Mesenchymal stem cell (in vitro differentiated cells and primary cell): ENCODE results near the gene PTH2R.
"Not testable (repeated sequence)": the region's sequence is repeated elsewhere in the genome, so short reads cannot be mapped to it uniquely, and the experiment has no call there.

Experiments used
- DNase-seq: peaks from one replicate; pipeline ENCODE4 v3.0.0-alpha.2; 2013
- H2AFZ ChIP-seq: one replicate; pipeline ENCODE4 v1.6.1; 2013; ENCODE audit warnings: low read depth, mild to moderate bottlenecking, control low read depth, inconsistent platforms, low read length, moderate library complexity
- H2AK5ac ChIP-seq: 2 replicates; pipeline ENCODE4 v1.6.1; 2013; ENCODE audit warnings: low read length, moderate library complexity, mild to moderate bottlenecking, inconsistent platforms; ENCODE audit not compliant: severe bottlenecking
- H2BK120ac ChIP-seq: one replicate; pipeline ENCODE4 v1.6.1; 2013; ENCODE audit warnings: low read depth, mild to moderate bottlenecking, inconsistent platforms, low read length, moderate library complexity
- H2BK12ac ChIP-seq, 2 experiments: one replicate each; pipeline ENCODE4 v1.6.1; 2013; ENCODE audit warnings: inconsistent platforms in 2 of 2, low read length in 2 of 2, mild to moderate bottlenecking in 2 of 2, moderate library complexity in 2 of 2, control low read depth in 1 of 2
- H2BK15ac ChIP-seq: one replicate; pipeline ENCODE4 v1.6.1; 2013; ENCODE audit warnings: mild to moderate bottlenecking, low read depth, inconsistent platforms; ENCODE audit not compliant: poor library complexity, severe bottlenecking
- H2BK5ac ChIP-seq: 2 replicates; pipeline ENCODE4 v1.6.1; 2013; ENCODE audit warnings: low read depth, mild to moderate bottlenecking, low read length, control low read depth, inconsistent platforms; ENCODE audit not compliant: poor library complexity, severe bottlenecking
- H3K14ac ChIP-seq, 2 experiments: one replicate each; pipeline ENCODE4 v1.6.1; 2013; ENCODE audit warnings: inconsistent platforms in 2 of 2, low read length in 2 of 2, control low read depth in 1 of 2, mild to moderate bottlenecking in 1 of 2, moderate library complexity in 1 of 2
- H3K18ac ChIP-seq, 2 experiments: one replicate each; pipeline ENCODE4 v1.6.1; 2013; ENCODE audit warnings: inconsistent platforms in 2 of 2, low read length in 2 of 2, control low read depth in 1 of 2, low read depth in 1 of 2, mild to moderate bottlenecking in 1 of 2
- H3K23ac ChIP-seq, 2 experiments: one replicate each; pipeline ENCODE4 v1.6.1; 2013; ENCODE audit warnings: inconsistent platforms in 2 of 2, low read length in 2 of 2, mild to moderate bottlenecking in 2 of 2, moderate library complexity in 2 of 2, control low read depth in 1 of 2
- H3K27ac ChIP-seq: 2 replicates; pipeline ENCODE4 v1.5.1; 2013; ENCODE audit warnings: mild to moderate bottlenecking, moderate library complexity, low read length, control low read depth, inconsistent platforms; ENCODE audit not compliant: poor library complexity, severe bottlenecking
- H3K27me3 ChIP-seq, 2 experiments: 2 replicates each; pipeline versions ENCODE4 v1.6.1 to v1.7.0; 2013; ENCODE audit warnings: low read length in 2 of 2, mild to moderate bottlenecking in 2 of 2, moderate library complexity in 2 of 2, control low read depth in 1 of 2, inconsistent platforms in 1 of 2; ENCODE audit not compliant: control insufficient read depth in 1 of 2, insufficient read depth in 1 of 2
- H3K36me3 ChIP-seq, 2 experiments: 2 replicates each; pipeline versions ENCODE4 v1.6.1 to v1.7.0; 2013; ENCODE audit warnings: low read length in 2 of 2, control low read depth in 1 of 2, inconsistent platforms in 1 of 2, low read depth in 1 of 2, mild to moderate bottlenecking in 1 of 2; ENCODE audit not compliant: insufficient read depth in 2 of 2, control insufficient read depth in 1 of 2
- H3K4ac ChIP-seq, 2 experiments: one replicate each; pipeline ENCODE4 v1.6.1; 2013; ENCODE audit warnings: inconsistent platforms in 2 of 2, low read length in 2 of 2, mild to moderate bottlenecking in 2 of 2, moderate library complexity in 2 of 2, control low read depth in 1 of 2, low read depth in 1 of 2
- H3K4me1 ChIP-seq: 2 replicates; pipeline ENCODE4 v1.6.1; 2013; ENCODE audit warnings: low read depth, low read length, control low read depth; ENCODE audit not compliant: control insufficient read depth, insufficient read depth
- H3K4me2 ChIP-seq: 2 replicates; pipeline ENCODE4 v1.6.1; 2013; ENCODE audit warnings: low read length, mild to moderate bottlenecking, inconsistent platforms; ENCODE audit not compliant: poor library complexity, severe bottlenecking
- H3K4me3 ChIP-seq, 2 experiments: 2 replicates each; pipeline versions ENCODE4 v1.5.1 to v1.7.0; 2013; ENCODE audit warnings: low read length in 2 of 2, mild to moderate bottlenecking in 2 of 2, control low read depth in 1 of 2, low read depth in 1 of 2; ENCODE audit not compliant: insufficient read depth in 1 of 2
- H3K79me1 ChIP-seq: replicated peaks from 2 replicates; pipeline ENCODE4 v1.6.1; 2013; ENCODE audit warnings: mild to moderate bottlenecking, control low read depth, low read length, inconsistent platforms; ENCODE audit not compliant: poor library complexity, severe bottlenecking
- H3K9ac ChIP-seq: 2 replicates; pipeline ENCODE4 v1.7.0; 2013; ENCODE audit warnings: mild to moderate bottlenecking, low read length, moderate library complexity
- H3K9me3 ChIP-seq: 2 replicates; pipeline ENCODE4 v1.7.0; 2013; ENCODE audit warnings: mild to moderate bottlenecking, low read length; ENCODE audit not compliant: control insufficient read depth
- H4K8ac ChIP-seq: one replicate; pipeline ENCODE4 v1.6.1; 2013; ENCODE audit warnings: inconsistent platforms, mild to moderate bottlenecking, low read length, moderate library complexity
- H4K91ac ChIP-seq: one replicate; pipeline ENCODE4 v1.6.1; 2013; ENCODE audit warnings: mild to moderate bottlenecking, low read length, inconsistent platforms
- WGBS: methylation state at CpG from one replicate; pipeline ENCODE4 v1.1.7; 2013; ENCODE audit warnings: mixed read lengths; 5-methylcytosine and 5-hydroxymethylcytosine counted together

The PTH2R gene

DNA sequence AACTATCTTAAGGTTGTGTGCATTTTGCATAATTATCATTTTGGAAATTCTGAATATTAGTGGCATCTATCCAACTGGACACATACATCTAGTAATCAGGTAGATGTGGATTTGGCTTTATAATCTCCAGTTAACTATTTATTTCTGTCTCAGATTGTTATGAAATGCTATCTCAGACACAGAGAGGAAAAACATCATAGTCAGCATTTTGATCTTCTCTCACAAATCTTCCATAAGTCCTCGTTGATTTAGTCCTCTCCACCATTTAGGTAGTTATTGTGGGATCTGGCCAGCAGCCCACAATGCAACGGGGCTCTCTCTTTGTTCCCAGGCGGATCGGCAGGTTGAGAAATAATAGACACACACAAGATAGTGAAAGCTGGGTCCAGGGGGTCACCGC, 75.4 kb downstream of the PTH2R start:
- not testable (repeated sequence) for H3K4ac ChIP-seq, H3K27ac ChIP-seq, H3K4me2 ChIP-seq, H3K9ac ChIP-seq, H2AFZ ChIP-seq, H3K27me3 ChIP-seq, H4K8ac ChIP-seq, H3K4me1 ChIP-seq, H2BK15ac ChIP-seq, H3K4me3 ChIP-seq, H3K18ac ChIP-seq, H3K9me3 ChIP-seq, H3K79me1 ChIP-seq, H4K91ac ChIP-seq, H2BK12ac ChIP-seq, H3K23ac ChIP-seq, H3K14ac ChIP-seq, DNase-seq, H3K36me3 ChIP-seq, H2BK120ac ChIP-seq, H2AK5ac ChIP-seq, H2BK5ac ChIP-seq
- 74% methylated on average over 5 of the region's 5 CpGs for WGBS

DNA sequence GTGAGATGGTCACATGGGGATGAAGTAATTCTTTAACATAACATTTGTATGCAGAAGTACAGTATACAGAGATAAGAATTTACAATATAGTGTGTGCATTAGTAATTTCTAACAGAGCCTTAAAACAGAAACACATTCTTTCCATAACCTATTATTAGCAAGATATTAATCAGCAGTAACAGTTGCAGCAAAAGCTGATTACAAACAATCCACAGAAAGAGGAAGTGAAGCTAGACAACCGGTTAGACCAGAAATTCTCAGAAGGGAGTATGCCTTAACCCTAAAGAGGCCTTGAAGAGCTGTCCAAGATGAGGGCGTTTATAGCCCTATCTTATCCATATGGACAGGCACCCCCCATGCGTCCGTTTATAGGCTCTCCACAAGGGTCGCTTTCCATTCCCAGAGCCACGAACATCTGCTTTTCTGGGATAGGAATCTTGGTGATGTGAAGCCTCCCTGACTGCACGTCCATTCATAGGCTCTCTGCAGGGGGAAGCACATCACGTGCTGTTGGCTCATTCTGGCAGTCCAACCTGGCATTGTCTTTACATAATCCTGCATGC, 75.9 kb downstream of the PTH2R start:
- not testable (repeated sequence) for H3K4ac ChIP-seq, H3K9ac ChIP-seq, H3K18ac ChIP-seq, H3K4me3 ChIP-seq, H2BK5ac ChIP-seq, H2AFZ ChIP-seq, H2AK5ac ChIP-seq, H3K9me3 ChIP-seq, DNase-seq, H3K4me1 ChIP-seq, H3K27me3 ChIP-seq, H2BK12ac ChIP-seq, H3K4me2 ChIP-seq, H3K79me1 ChIP-seq, H4K8ac ChIP-seq, H3K36me3 ChIP-seq, H3K23ac ChIP-seq, H3K14ac ChIP-seq, H3K27ac ChIP-seq, H2BK15ac ChIP-seq, H4K91ac ChIP-seq, H2BK120ac ChIP-seq
- 85% methylated on average over 7 of the region's 8 CpGs for WGBS

DNA sequence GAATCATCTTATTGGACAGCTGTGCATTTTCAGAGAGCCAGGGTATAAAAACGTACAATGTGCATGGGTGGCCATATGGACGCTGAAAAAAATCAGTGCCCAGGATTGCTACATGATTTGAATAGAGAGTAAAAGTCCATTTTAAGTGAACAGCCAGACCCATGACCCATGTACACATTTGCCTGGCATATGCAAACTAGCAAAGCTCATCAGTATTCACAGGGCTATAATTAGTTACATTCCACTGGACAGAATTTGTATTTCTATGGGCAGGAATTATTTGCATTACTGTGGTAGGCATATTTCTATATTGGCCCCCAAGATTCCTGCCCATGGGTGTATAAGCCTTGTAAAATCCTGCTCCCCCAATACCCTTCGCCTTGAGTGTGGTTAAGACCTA, 78.8 kb downstream of the PTH2R start:
- H3K4me2 ChIP-seq, result no peak overlapping the region
- H4K8ac ChIP-seq, result no peak overlapping the region
- no peak overlapping the region for H2BK15ac ChIP-seq
- no peak overlapping the region for H3K4ac ChIP-seq
- no peaks in the 10 kb centered on the region for H3K27me3 ChIP-seq
- WGBS, result 77% methylated on average over 3 of the region's 3 CpGs
- no peak overlapping the region for H3K9ac ChIP-seq
- no peak overlapping the region for H4K91ac ChIP-seq
- H3K27ac ChIP-seq, result no peak overlapping the region
- no peak overlapping the region for H2BK5ac ChIP-seq
- H3K9me3 ChIP-seq, result peaks cover 5% of the 10 kb centered on the region
- H3K4me1 ChIP-seq, result no peaks in the 10 kb centered on the region
- H2BK120ac ChIP-seq, result no peak overlapping the region
- no peaks in the 10 kb centered on the region for H3K36me3 ChIP-seq
- H3K18ac ChIP-seq, result no peak overlapping the region
- H2AFZ ChIP-seq, result no peak overlapping the region
- no peak overlapping the region for H3K4me3 ChIP-seq
- no peak overlapping the region for H3K23ac ChIP-seq
- H3K79me1 ChIP-seq, result no peaks in the 10 kb centered on the region
- no peak overlapping the region for H2BK12ac ChIP-seq
- no peak overlapping the region for H2AK5ac ChIP-seq
- H3K14ac ChIP-seq, result no peak overlapping the region
- DNase-seq, result no peak

DNA sequence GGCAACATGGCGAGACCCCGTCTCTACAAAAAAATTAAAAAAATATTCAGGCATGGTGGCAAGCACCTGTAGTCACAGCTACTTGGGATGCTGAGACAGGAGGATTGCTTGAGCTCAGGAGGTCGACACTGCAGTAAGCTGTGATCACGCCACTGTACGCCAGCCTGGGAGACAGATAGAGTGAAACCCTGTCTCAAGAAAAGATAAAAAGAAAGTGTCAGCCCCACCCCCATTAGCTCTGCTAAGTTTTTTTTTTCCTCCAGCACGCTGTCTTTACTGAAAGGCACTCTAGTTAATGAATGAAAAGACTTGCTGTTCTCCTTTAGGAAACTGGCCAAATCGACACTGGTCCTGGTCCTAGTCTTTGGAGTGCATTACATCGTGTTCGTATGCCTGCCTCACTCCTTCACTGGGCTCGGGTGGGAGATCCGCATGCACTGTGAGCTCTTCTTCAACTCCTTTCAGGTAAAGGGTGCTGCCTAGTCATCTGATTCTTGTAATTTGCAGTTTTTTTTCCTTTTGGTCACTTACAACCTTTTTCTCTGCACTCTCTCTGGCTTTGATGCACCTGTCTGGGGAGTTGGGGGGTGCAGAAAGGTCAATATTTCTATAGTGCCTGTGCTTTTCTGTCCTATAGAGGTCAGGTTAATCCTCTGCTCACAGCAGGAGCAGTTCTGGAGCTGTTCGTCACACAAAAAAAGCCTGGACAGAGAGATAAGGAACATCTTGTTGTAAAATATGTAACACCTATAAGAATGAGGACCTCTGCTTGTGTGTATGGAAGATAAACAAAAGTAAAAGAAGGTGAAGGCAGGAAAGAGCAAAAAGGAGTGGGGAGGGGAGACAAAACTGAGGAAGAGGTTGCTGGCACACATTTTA, 82.3 kb downstream of the PTH2R start:
- Histone ChIP-seq H3K4ac (no peak overlapping the region), H2BK15ac (no peak overlapping the region), H3K27me3 (no peaks in the 10 kb centered on the region), H2AK5ac (no peak overlapping the region), H2BK12ac (no peak overlapping the region), H3K4me2 (no peak overlapping the region), H3K27ac (no peak overlapping the region), H3K14ac (no peak overlapping the region), H3K23ac (no peak overlapping the region), H3K9me3 (no peaks in the 10 kb centered on the region), H4K91ac (no peak overlapping the region), H3K36me3 (no peaks in the 10 kb centered on the region), H3K4me3 (no peak overlapping the region), H3K4me1 (no peaks in the 10 kb centered on the region), H3K18ac (no peak overlapping the region), H4K8ac (no peak overlapping the region), H2BK120ac (no peak overlapping the region), H2AFZ (no peak overlapping the region), H3K79me1 (no peaks in the 10 kb centered on the region), H3K9ac (no peak overlapping the region), H2BK5ac (no peak overlapping the region)
- 78% methylated on average over 12 of the region's 12 CpGs for WGBS
- no peak for DNase-seq
